MG63 (cell line): ENCODE measurements around the gene HTR7. TPM values are rescaled to one million over a fixed set of nuclear protein-coding genes. Genes with fewer than 3 reads are reported as not detected.
"Not testable (repeated sequence)": the region's sequence is repeated elsewhere in the genome, so short reads cannot be mapped to it uniquely, and the experiment has no call there.

Experiments
- DNase-seq: peaks from one replicate; pipeline ENCODE4 v3.0.0-alpha.2; 2020
- H3K27me3 ChIP-seq: fragments of 250-450 bp; sonication (Bioruptor Pico); 2 replicates; pipeline ENCODE4 v1.5.1; 2020; ENCODE audit warnings: mild to moderate bottlenecking, moderate library complexity
- H3K36me3 ChIP-seq: fragments of 250-450 bp; sonication (Bioruptor Pico); 2 replicates; pipeline ENCODE4 v1.5.1; 2020; ENCODE audit warnings: mild to moderate bottlenecking, moderate library complexity
- H3K4me3 ChIP-seq: fragments of 250-450 bp; sonication (Bioruptor Pico); 2 replicates; pipeline ENCODE4 v1.5.1; 2020; ENCODE audit warnings: mild to moderate bottlenecking, moderate library complexity
- H3K9me3 ChIP-seq: fragments of 250-450 bp; sonication (Bioruptor Pico); 2 replicates; pipeline ENCODE4 v1.5.1; 2020; ENCODE audit warnings: mild to moderate bottlenecking, moderate library complexity
- total RNA-seq: library from RNA; depleted of rRNA; stranded (reverse); fragments of >200 nt; shearing (Covaris generic); gene quantifications from 2 replicates; pipeline ENCODE4 v1.2.3, GENCODE V29; 2014; ENCODE audit warnings: low replicate concordance

HTR7 gene
- total RNA-seq, 1 experiment from 2014 or later, result 6.4 TPM

GRCh38 chr10:90822508-90822907, 35.3 kb downstream of the HTR7 start:
- H3K9me3 ChIP-seq, result peaks cover 13% of the 10 kb centered on the region
- no peak for DNase-seq
- no peak overlapping the region for H3K4me3 ChIP-seq
- H3K27me3 ChIP-seq, result no peaks in the 10 kb centered on the region
- no peaks in the 10 kb centered on the region for H3K36me3 ChIP-seq

- not testable (repeated sequence) for H3K4me3 ChIP-seq, DNase-seq, H3K9me3 ChIP-seq, H3K27me3 ChIP-seq, H3K36me3 ChIP-seq
These were observed 36.0 kb downstream of the HTR7 start for GRCh38 chr10:90821864-90822263.

GRCh38 chr10:90819911-90820310, 37.9 kb downstream of the HTR7 start:
- peaks cover 7% of the 10 kb centered on the region; the same call in 1 of the 2 replicates for H3K9me3 ChIP-seq
- H3K27me3 ChIP-seq, result no peaks in the 10 kb centered on the region
- no peaks in the 10 kb centered on the region for H3K36me3 ChIP-seq
- H3K4me3 ChIP-seq, result no peak overlapping the region
- no peak for DNase-seq

GRCh38 chr10:90818736-90819135, 39.1 kb downstream of the HTR7 start:
- DNase-seq, result no peak
- H3K4me3 ChIP-seq, result no peak overlapping the region
- H3K9me3 ChIP-seq, result peaks cover 7% of the 10 kb centered on the region; the same call in 1 of the 2 replicates
- no peaks in the 10 kb centered on the region for H3K36me3 ChIP-seq
- H3K27me3 ChIP-seq, result no peaks in the 10 kb centered on the region

- Histone ChIP-seq H3K27me3 (no peaks in the 10 kb centered on the region), H3K36me3 (no peaks in the 10 kb centered on the region), H3K9me3 (peaks cover 5% of the 10 kb centered on the region; the same call in 1 of the 2 replicates), H3K4me3 (no peak overlapping the region)
- no peak for DNase-seq
These were observed 40.5 kb downstream of the HTR7 start for GRCh38 chr10:90817128-90817889.

- Histone ChIP-seq H3K4me3 (no peak overlapping the region), H3K9me3 (no peaks in the 10 kb centered on the region; the same call in 1 of the 2 replicates), H3K27me3 (no peaks in the 10 kb centered on the region), H3K36me3 (no peaks in the 10 kb centered on the region)
- DNase-seq, result no peak
These were observed 41.4 kb downstream of the HTR7 start for GRCh38 chr10:90816466-90816865.

- no peak overlapping the region for H3K4me3 ChIP-seq
- no peak for DNase-seq
- no peaks in the 10 kb centered on the region for H3K9me3 ChIP-seq
- no peaks in the 10 kb centered on the region for H3K36me3 ChIP-seq
- no peaks in the 10 kb centered on the region for H3K27me3 ChIP-seq
These were observed 44.1 kb downstream of the HTR7 start for GRCh38 chr10:90813594-90814365.

GRCh38 chr10:90807106-90807505, 50.7 kb downstream of the HTR7 start:
- not testable (repeated sequence) for H3K27me3 ChIP-seq

GRCh38 chr10:90806677-90807076, 51.2 kb downstream of the HTR7 start:
- DNase-seq, result no peak
- H3K9me3 ChIP-seq, result no peaks in the 10 kb centered on the region

More at GRCh38 chr10:90807106-90807505, 50.7 kb downstream of the HTR7 start:
- not testable (repeated sequence) for DNase-seq, H3K9me3 ChIP-seq, H3K36me3 ChIP-seq, H3K4me3 ChIP-seq

GRCh38 chr10:90805206-90805605, 52.6 kb downstream of the HTR7 start:
- no peaks in the 10 kb centered on the region for H3K36me3 ChIP-seq
- H3K9me3 ChIP-seq, result no peaks in the 10 kb centered on the region
- H3K4me3 ChIP-seq, result no peak overlapping the region
- no peak for DNase-seq
- H3K27me3 ChIP-seq, result no peaks in the 10 kb centered on the region

More at GRCh38 chr10:90806677-90807076, 51.2 kb downstream of the HTR7 start:
- no peaks in the 10 kb centered on the region for H3K36me3 ChIP-seq
- no peak overlapping the region for H3K4me3 ChIP-seq
- no peaks in the 10 kb centered on the region for H3K27me3 ChIP-seq

- no peak overlapping the region for H3K4me3 ChIP-seq
- no peaks in the 10 kb centered on the region for H3K9me3 ChIP-seq
- no peak for DNase-seq
These were observed 53.5 kb downstream of the HTR7 start for GRCh38 chr10:90804354-90804753.

GRCh38 chr10:90801608-90802007, 56.2 kb downstream of the HTR7 start:
- Histone ChIP-seq H3K27me3 (no peaks in the 10 kb centered on the region), H3K36me3 (no peaks in the 10 kb centered on the region), H3K9me3 (no peaks in the 10 kb centered on the region), H3K4me3 (no peak overlapping the region)
- no peak for DNase-seq

More at GRCh38 chr10:90804354-90804753, 53.5 kb downstream of the HTR7 start:
- no peaks in the 10 kb centered on the region for H3K36me3 ChIP-seq
- H3K27me3 ChIP-seq, result no peaks in the 10 kb centered on the region

GRCh38 chr10:90800232-90800796, 57.5 kb downstream of the HTR7 start:
- no peaks in the 10 kb centered on the region for H3K36me3 ChIP-seq
- H3K27me3 ChIP-seq, result no peaks in the 10 kb centered on the region
- no peaks in the 10 kb centered on the region for H3K9me3 ChIP-seq
- H3K4me3 ChIP-seq, result no peak overlapping the region
- DNase-seq, result no peak

GRCh38 chr10:90799172-90799571, 58.7 kb downstream of the HTR7 start:
- no peak for DNase-seq
- Histone ChIP-seq H3K9me3 (no peaks in the 10 kb centered on the region), H3K27me3 (no peaks in the 10 kb centered on the region), H3K4me3 (no peak overlapping the region), H3K36me3 (no peaks in the 10 kb centered on the region)

GRCh38 chr10:90798482-90798881, 59.4 kb downstream of the HTR7 start:
- DNase-seq, result no peak
- Histone ChIP-seq H3K36me3 (no peaks in the 10 kb centered on the region), H3K27me3 (no peaks in the 10 kb centered on the region), H3K9me3 (no peaks in the 10 kb centered on the region), H3K4me3 (no peak overlapping the region)

- Histone ChIP-seq H3K9me3 (no peaks in the 10 kb centered on the region), H3K4me3 (no peak overlapping the region), H3K27me3 (no peaks in the 10 kb centered on the region), H3K36me3 (no peaks in the 10 kb centered on the region)
- DNase-seq, result no peak
These were observed 67.4 kb downstream of the HTR7 start for GRCh38 chr10:90790422-90790821.

GRCh38 chr10:90788968-90789367, 68.9 kb downstream of the HTR7 start:
- no peak overlapping the region for H3K4me3 ChIP-seq
- no peaks in the 10 kb centered on the region for H3K9me3 ChIP-seq
- no peaks in the 10 kb centered on the region for H3K36me3 ChIP-seq
- H3K27me3 ChIP-seq, result no peaks in the 10 kb centered on the region
- DNase-seq, result no peak
